Cortex of kidney (tissue), 1 donor: Measurements from ENCODE around the gene SCAPER.
"Not testable (repeated sequence)": the region's sequence is repeated elsewhere in the genome, so short reads cannot be mapped to it uniquely, and the experiment has no call there.

Experiments used
- DNase-seq: peaks from one replicate; lab custom pipeline; 2025; lab: John Stamatoyannopoulos, UW

SCAPER gene

DNA sequence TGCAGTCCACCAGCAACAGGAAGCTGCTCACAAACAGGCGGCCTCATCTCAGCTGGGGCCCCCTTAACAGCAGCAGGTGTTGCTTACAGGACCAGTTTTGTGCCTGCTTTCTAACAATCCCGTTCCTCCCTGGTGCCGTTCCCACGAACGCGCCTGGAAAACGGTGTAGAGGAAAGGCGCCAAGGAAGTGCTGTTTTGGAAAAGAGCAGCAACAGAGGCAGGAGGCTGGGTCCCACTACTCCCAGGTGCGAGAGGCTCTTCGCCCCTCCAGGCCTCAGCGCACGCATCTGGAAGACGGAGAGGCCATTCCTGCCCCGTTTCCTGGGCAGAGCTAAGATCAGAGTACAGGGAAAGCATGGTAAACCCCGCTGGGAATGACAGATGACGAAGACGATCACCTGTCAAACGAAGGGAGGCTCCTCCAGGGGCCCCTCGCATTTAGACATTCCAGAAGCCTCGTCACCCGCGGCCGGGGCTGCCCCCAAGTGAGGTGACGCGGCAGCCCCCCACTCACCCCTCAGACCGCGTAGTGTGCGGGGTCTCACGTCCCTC is 603 bp downstream of the SCAPER start:
- DNase-seq = no peak

DNA sequence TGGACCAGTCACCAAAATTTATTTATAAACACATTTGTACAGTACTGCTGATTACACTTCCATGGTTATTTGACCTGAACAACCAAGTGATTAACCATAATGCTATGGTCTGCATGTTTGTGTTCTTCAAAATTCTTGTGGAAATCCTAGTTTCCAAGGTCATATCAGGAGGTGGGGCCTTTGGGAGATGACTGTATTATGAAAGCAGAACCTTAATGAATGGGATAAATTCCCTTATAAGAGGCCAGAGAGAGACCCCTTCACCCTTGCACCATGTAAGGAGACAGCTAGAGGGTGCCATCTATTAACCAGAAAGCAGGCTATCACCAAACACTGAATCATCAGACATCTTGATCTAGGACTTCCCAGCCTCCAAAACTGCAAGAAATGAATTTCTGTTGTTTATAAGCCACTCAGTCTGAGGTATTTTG is 1.9 kb downstream of the SCAPER start:
- DNase-seq = no peak

GRCh38 chr15:76901965-76902364 is 3.2 kb downstream of the SCAPER start:
- DNase-seq = no peak

DNA sequence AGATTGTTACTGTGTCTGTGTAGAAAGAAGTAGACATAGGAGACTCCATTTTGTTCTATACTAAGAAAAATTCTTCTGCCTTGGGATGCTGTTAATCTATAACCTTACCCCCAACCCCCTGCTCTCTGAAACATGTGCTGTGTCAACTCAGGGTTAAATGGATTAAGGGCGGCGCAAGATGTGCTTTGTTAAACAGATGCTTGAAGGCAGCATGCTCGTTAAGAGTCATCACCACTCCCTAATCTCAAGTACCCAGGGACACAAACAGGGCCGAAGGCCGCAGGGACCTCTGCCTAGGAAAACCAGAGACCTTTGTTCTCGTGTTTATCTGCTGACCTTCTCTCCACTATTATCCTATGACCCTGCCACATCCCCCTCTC is 5.2 kb downstream of the SCAPER start:
- DNase-seq = not testable (repeated sequence)

GRCh38 chr15:76899176-76899930 is 5.8 kb downstream of the SCAPER start:
- DNase-seq = not testable (repeated sequence)

DNA sequence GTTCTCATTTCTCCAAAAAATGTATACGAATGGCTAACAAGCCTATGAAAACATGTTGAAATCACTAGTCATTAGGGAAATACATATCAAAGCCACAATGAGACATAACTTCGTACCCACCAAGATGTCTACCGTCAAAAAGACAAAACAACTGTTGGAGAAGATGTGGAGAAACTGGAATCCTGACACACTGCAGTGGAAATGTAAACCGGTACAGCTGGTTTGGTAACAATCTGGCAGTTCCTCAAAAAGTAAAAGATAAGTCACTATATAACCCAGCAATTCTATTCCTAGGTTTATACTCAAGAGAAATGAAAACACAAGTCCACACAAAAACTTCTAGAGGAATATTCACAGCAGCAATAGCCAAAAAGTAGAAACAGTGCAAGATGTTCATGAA is 7.0 kb downstream of the SCAPER start:
- DNase-seq = no peak

- DNase-seq = no peak
Observed at GRCh38 chr15:76894174-76894573, 11.0 kb downstream of the SCAPER start.

- not testable (repeated sequence) for DNase-seq
Observed at GRCh38 chr15:76892836-76893235, 12.3 kb downstream of the SCAPER start.

DNA sequence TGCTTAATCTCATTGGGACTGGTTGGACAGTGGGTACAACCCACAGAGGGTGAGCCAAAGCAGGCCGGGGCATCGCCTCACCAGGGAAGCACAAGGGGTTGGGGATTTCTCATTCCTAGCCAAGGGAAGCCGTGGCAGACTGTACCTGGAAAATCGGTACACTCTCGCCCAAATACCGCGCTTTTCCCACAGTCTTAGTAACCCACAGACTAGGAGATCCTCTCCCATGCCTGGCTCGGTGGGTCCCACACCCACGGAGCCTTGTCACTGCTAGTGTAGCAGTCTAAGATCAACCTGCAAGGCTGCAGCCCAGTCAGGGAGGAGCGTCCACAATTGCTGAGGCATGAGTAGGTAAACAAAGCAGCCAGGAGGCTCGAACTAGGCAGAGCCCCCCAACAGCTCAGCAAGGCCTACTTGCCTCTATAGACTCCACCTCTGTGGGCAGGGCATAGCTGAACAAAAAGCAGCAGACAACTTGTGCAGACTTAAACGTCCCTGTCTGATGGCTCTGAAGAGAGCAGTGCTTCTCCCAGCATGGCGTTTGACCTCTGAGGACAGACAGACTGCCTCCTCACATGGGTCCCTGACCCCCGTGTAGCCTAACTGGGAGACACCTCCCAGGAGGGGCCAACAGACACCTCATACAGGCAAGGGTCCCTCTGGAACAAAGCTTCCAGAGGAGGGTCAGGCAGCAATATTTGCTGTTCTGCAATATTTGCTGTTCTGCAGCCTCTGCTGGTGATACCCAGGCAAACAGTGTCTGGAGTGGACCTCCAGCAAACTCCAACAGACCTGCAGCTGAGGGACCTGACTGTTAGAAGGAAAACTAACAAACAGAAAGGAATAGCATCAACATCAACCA is 17.6 kb downstream of the SCAPER start:
- DNase-seq = not testable (repeated sequence)

DNA sequence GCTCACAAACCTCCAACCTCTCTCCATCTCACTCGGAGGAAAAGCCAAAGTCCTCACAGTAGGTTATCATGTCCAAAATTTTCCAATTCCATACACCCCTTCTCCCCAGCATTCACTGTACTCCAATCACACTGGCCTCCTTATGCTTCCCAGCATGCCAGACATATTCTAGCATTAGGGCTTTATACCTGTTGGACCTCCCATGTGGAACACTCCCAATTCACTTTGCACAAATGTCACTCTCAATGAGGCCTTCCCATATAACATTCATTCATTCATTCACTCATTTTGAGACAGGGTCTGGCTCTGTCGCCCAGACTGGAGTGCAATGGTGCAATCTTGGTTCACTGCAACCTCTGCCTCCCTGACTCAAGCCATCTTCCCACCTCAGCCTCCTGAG is 19.9 kb downstream of the SCAPER start:
- DNase-seq = no peak

DNA sequence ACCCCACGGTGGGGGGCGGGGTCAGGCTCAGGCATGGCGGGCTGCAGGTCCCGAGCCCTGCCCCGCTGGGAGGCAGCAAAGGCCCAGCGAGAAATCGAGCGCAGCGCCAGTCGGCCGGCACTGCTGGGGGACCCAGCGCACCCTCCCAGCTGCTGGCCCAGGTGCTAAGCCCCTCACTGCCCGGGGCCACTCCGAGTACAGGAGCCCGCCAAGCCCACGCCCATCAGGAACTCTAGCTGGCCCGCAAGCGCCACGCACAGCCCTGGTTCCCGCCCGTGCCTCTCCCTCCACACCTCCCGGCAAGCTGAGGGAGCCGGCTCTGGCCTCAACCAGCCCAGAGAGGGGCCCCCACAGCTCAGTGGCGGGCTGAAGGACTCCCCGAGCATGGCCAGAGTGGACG is 29.2 kb downstream of the SCAPER start:
- no peak for DNase-seq

DNA sequence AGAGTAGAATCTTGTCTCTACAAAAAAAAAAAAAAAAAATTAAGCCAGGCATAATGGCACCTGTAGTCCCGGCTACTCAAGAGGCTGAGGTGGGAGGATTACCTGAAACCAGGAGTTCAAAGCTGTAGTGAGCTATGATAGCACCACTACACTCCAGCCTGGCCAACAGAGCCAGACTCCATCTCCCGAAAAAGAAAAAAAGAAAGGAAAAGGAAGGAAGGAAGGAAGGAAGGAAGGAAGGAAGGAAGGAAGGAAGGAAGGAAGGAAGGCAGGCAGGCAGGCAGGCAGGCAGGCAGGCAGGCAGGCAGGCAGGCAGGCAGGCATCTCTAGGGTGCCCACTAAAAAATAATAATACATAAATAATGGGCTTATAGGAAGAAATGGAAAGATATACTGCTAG is 32.1 kb downstream of the SCAPER start:
- not testable (repeated sequence) for DNase-seq

GRCh38 chr15:76871930-76872329 is 33.2 kb downstream of the SCAPER start:
- DNase-seq = no peak

- no peak for DNase-seq
Observed at GRCh38 chr15:76868740-76869139, 36.4 kb downstream of the SCAPER start.

GRCh38 chr15:76866716-76867321 is 38.3 kb downstream of the SCAPER start:
- DNase-seq = no peak

DNA sequence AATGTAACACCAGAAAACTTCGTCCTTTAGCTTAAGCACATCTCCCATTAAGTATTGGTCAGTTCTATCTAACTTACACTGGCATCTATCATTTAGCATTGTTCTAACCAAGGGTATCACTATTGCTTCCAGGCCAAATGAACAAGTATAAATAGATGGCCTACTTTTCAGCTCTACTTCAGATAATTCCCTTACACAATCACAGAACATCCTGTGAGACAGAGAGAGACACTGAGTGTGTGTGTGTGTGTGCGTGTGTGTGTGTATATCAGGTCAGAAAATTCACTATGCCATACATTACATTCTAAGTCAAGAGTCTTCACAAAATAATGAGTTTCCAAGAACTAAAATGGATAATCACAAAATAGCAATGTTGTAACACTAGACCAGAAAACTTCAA is 39.1 kb downstream of the SCAPER start:
- DNase-seq = no peak

DNA sequence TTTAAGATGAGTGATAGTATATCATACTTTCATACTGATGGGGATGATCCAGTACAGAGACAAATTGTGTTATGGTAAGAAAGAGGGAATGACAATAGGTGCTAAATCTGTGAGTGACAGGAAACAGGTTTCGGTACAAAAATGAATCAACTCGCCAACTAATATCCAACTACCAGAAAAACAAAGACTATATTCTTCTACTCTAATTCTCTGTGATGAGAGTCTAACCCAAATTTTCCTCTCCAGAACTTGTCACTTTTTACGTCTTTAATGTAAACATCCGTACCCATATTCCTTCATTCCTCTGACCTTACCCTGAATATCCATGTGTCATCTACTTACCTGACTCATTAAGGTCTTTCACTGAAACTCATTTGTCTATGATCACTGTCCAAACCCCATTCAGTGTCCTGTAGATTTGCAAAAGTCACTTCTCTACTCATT is 39.6 kb downstream of the SCAPER start:
- no peak for DNase-seq

- no peak for DNase-seq
Observed at GRCh38 chr15:76864586-76864985, 40.6 kb downstream of the SCAPER start.

GRCh38 chr15:76863693-76864092 is 41.4 kb downstream of the SCAPER start:
- DNase-seq = no peak

DNA sequence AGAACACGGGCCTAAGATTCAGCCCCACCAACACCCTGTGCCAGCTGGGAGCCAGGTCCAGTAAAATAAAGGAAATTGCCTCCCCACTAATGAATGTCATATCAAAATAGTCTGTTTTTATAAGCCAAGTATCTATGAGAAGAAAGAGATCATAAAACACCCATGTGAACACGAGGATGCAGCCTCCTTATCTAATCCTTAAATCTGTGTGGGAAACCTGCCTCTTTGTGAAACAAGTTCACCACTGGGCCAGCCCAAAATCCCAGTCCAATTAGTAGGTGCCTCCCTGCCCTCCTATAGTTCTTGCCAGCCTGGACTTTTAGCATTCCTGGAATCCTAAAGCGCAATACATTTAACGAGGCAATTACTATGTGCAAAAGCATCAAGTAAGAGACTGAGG is 42.0 kb downstream of the SCAPER start:
- DNase-seq = no peak

DNA sequence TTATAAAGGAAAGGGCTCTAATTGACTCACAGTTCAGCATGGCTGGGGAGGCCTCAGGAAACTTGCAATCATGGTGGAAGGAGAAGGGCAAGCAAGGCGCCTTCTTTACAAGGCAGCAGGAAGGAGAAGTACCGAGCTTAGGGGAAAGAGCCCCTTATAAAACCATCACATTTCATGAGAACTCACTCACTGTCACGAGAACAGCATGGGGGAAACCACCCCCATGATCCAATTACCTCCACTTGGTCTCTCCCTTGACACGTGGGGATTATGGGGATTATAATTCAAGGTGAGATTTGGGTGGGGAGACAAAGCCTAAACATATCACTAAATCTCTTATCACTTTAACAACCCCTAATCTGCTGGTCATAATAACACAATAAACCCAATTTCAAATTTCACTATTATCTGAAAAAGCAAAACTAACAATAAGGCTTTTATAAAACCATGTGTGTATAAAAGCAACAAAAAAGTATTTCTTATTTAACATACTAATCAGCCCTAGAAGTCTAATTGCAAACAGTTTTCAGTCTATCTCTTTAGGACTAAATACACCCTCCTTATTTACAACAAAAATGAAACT is 43.2 kb downstream of the SCAPER start:
- DNase-seq = no peak

DNA sequence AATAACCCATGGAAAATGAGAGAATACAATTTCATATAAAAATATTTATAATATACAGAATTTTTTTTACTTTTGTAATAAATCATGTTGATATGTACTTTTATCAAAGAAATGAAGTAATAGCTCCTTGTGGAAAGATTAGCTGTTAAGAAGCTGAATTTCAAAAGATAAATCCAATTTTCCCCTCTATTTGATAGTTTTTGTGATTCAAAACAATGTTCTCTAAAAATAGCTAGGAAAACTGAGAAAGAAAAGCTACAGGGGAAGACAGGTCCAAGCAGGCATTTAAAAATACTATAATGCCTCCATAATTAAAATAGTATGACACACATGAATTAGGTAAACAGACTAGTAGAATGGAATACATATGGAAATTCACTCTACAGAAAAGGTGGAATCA is 44.9 kb downstream of the SCAPER start:
- DNase-seq = no peak
